Measurements from ENCODE around the gene SHISA2. TPM values are rescaled to one million over a fixed set of nuclear protein-coding genes. Genes with fewer than 3 reads are reported as not detected.

The SHISA2 gene
- total RNA-seq, 1 donor: not detected

GRCh38 chr13:26050568-26051230 is 1.1 kb downstream of the SHISA2 start:
- no peak for DNase-seq (ENCODE audit: low read depth)
- no peak overlapping the region for H3K4me3 ChIP-seq (ENCODE audit: low read depth, low read length)
- no peak for TF ChIP-seq CTCF (IDR thresholded peaks at IDR 0.05; ENCODE audit: insufficient read depth, low read depth, low read length)

GRCh38 chr13:26048741-26049140 is 3.1 kb downstream of the SHISA2 start:
- TF ChIP-seq CTCF (IDR thresholded peaks at IDR 0.05; ENCODE audit: insufficient read depth, low read depth, low read length): no peak
- no peak for DNase-seq (ENCODE audit: low read depth)
- H3K4me3 ChIP-seq (ENCODE audit: low read depth, low read length): no peak overlapping the region

- TF ChIP-seq CTCF (IDR thresholded peaks at IDR 0.05; ENCODE audit: insufficient read depth, low read depth, low read length): no peak
- H3K4me3 ChIP-seq (ENCODE audit: low read depth, low read length): no peak overlapping the region
- DNase-seq (ENCODE audit: low read depth): no peak
These were observed 4.8 kb downstream of the SHISA2 start for GRCh38 chr13:26047040-26047439.

- DNase-seq (ENCODE audit: low read depth): no peak
- no peak overlapping the region for H3K4me3 ChIP-seq (ENCODE audit: low read depth, low read length)
- TF ChIP-seq CTCF (IDR thresholded peaks at IDR 0.05; ENCODE audit: insufficient read depth, low read depth, low read length): no peak
These were observed 5.2 kb downstream of the SHISA2 start for GRCh38 chr13:26046639-26047038.

- DNase-seq (ENCODE audit: low read depth): no peak
- TF ChIP-seq CTCF (IDR thresholded peaks at IDR 0.05; ENCODE audit: insufficient read depth, low read depth, low read length): no peak
- no peak overlapping the region for H3K4me3 ChIP-seq (ENCODE audit: low read depth, low read length)
These were observed 6.7 kb downstream of the SHISA2 start for GRCh38 chr13:26045142-26045541.

- DNase-seq (ENCODE audit: low read depth): no peak
- no peak for TF ChIP-seq CTCF (IDR thresholded peaks at IDR 0.05; ENCODE audit: insufficient read depth, low read depth, low read length)
- no peak overlapping the region for H3K4me3 ChIP-seq (ENCODE audit: low read depth, low read length)
These were observed 9.0 kb downstream of the SHISA2 start for GRCh38 chr13:26042785-26043184.

- no peak overlapping the region for H3K4me3 ChIP-seq (ENCODE audit: low read depth, low read length)
- no peak for TF ChIP-seq CTCF (IDR thresholded peaks at IDR 0.05; ENCODE audit: insufficient read depth, low read depth, low read length)
- no peak for DNase-seq (ENCODE audit: low read depth)
These were observed 10.4 kb downstream of the SHISA2 start for GRCh38 chr13:26041444-26041843.

All from fibroblast of villous mesenchyme (primary cell).